ENCODE measurements around the gene SUGT1.

GRCh38 chr13:52707375-52707774 lies 54.7 kb downstream of the SUGT1 start:
- TF ChIP-seq CTCF (IDR thresholded peaks at IDR 0.05) (no peak), EP300 (IDR thresholded peaks at IDR 0.05) (no peak)

Measured in tibial nerve (tissue), 4 donors.